GM12872 (cell line): ENCODE results near the gene HACL1.

Source experiments
- TF ChIP-seq, protein P1 (sequence below): IDR thresholded peaks from 3 replicates; pipeline ENCODE4 v1.5.1; 2011; ENCODE audit warnings: low read depth, mild to moderate bottlenecking, low read length, moderate library complexity; ENCODE audit not compliant: insufficient read depth

The HACL1 gene

DNA sequence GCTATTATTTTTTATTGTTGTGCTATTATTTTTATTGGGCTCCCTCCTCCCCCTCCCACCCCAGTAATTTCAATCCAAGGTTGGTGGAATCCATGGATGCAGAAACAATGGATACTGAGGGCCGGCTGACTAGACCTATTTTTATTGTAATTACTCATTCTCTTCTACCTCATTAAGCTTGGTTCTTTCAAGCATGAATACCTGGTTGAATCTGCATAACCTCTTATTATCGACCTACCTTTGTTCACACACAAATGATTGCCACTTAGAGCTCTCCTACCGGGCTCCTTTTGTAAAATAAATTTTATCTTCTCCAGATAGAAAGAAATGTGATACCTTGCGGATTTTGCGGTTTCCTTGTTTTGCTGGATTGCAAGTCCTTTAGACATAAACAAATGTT, 31.8 kb upstream of the HACL1 start:
- TF ChIP-seq, protein P1, sequence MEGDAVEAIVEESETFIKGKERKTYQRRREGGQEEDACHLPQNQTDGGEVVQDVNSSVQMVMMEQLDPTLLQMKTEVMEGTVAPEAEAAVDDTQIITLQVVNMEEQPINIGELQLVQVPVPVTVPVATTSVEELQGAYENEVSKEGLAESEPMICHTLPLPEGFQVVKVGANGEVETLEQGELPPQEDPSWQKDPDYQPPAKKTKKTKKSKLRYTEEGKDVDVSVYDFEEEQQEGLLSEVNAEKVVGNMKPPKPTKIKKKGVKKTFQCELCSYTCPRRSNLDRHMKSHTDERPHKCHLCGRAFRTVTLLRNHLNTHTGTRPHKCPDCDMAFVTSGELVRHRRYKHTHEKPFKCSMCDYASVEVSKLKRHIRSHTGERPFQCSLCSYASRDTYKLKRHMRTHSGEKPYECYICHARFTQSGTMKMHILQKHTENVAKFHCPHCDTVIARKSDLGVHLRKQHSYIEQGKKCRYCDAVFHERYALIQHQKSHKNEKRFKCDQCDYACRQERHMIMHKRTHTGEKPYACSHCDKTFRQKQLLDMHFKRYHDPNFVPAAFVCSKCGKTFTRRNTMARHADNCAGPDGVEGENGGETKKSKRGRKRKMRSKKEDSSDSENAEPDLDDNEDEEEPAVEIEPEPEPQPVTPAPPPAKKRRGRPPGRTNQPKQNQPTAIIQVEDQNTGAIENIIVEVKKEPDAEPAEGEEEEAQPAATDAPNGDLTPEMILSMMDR: no peak

GRCh38 chr3:15632212-15632580, 30.8 kb upstream of the HACL1 start:
- TF ChIP-seq, protein P1: no peak

DNA sequence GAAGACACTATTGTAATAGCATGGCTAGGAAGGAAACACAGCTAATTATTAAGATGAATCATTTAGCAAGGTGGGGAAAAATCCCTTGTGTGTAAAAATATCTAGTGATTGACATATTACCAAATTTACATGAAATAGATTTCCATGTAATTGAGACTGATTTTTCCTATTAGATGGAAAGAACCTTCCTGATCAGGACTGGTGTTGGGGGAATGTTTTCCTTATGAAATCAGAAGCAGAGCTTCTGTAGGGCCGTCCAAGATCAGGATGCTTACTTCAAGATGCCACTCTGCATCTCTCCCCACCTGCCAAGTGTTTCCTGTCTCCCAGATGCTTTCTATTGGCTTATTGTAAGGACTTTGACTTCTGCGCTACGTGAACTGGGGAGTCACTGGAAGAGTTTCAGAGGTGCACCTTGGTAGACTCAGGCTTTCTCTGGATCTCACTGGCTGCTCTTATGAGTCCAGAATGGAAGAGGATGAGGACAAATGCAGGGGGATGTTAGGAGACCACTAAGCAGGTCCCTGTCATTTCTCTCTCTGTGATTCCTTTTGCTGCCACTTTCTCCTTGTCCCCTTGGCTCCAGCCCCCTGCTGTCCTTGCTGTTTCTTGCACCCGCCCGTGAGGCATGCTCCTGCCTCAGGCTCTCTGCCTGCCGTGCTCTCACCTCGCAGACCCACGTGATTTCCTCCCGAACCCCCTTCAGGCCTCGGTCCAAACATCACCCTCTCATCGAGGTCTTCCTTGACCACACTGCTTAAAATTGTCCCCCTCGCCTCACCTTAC, 30.2 kb upstream of the HACL1 start:
- TF ChIP-seq, protein P1: no peak

GRCh38 chr3:15630646-15631350, 29.4 kb upstream of the HACL1 start:
- TF ChIP-seq, protein P1: no peak

- TF ChIP-seq, protein P1: peak; percentile 79
These were observed 28.7 kb upstream of the HACL1 start for GRCh38 chr3:15629860-15630597.

DNA sequence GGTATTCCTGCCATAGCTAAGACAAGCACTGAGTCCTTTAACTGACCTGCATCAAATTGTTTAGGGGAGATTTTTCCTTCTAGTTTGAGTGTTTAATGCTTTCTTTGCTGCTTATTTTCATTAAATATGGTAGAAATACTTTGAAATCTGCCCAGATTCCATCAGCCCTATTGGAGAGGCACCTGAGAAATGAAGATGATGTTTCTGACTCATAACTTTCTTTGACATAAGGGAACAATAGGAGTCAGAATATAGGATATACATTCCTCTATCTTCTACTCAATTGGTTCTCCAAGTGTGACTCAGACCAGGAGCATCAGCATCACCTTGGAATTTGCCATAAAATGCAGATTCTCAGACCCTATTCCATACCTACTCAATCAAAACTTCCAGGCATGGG, 27.6 kb upstream of the HACL1 start:
- TF ChIP-seq, protein P1: no peak

- TF ChIP-seq, protein P1: no peak
These were observed 22.4 kb upstream of the HACL1 start for GRCh38 chr3:15623535-15624440.
